ENCODE measurements around the gene GRID2IP.

- TF ChIP-seq POLR2A (IDR thresholded peaks at IDR 0.05): no peak
- TF ChIP-seq CTCF (IDR thresholded peaks at IDR 0.05): no peak
Measured at GRCh38 chr7:6575281-6576023, 24.2 kb upstream of the GRID2IP start.

Measured in tibial nerve (tissue), 3 donors.